ENCODE measurements around the gene ARHGAP15.

Gene ARHGAP15

DNA sequence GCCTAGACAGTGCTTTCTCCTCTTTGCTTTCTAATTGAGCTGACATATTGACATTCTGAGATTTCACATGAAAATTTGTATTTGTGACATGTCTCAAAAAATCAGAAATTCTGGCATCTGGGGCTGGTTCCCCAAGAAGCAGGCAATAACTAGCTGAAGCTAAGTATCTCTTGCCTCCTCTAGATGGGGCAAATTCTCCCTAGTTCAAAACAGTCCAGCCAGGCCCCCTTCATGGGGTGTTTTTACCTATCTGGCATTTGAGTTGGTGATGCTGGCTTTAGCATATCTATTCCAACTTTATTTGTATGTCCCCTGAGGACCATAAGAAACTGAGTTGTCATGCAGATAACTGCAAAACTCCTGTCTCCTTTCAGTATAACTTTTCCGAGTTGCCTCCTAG, 39.9 kb downstream of the ARHGAP15 start:
- no peak for DNase-seq (ENCODE audit: low read depth in 3 of 3)

DNA sequence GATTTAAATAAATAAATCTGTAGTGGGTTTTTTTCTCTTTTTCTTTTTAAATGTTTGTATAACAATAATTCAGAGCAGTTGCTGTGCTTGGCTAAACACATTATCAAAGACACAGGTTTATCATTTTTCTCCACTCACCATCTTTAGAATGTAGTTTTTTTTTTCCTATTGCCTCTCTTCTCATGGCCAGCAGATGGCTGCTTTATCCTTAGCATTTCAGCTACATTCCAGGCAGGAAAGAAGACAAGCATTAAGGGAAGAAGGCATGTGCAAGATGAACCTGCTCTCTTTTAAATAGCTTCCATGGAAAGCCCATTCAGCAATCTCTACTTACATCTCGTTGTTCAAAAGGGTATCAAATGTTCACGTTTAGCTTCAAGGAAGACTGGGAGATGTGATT, 42.6 kb downstream of the ARHGAP15 start:
- DNase-seq (ENCODE audit: low read depth in 3 of 3): no peak

DNA sequence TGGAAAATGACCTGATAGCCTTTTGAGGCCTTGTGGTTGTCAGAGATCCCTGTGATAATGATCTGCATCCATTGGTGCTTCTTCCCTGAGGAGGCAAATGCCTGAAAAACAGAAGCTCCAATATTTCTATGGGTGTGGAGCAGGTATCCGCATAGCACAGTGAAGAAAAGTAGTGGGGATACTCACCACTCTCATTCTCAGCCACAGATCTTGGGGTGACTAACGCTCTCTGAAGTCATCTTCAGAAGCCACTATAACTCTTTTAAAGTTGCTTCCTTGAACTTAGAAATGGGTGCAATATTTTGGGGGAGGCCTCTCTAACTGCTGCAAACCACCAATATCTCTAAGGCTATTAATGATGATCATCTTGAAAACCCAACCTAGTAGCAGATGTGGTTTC, 46.2 kb downstream of the ARHGAP15 start:
- no peak for DNase-seq (ENCODE audit: low read depth in 3 of 3)

DNA sequence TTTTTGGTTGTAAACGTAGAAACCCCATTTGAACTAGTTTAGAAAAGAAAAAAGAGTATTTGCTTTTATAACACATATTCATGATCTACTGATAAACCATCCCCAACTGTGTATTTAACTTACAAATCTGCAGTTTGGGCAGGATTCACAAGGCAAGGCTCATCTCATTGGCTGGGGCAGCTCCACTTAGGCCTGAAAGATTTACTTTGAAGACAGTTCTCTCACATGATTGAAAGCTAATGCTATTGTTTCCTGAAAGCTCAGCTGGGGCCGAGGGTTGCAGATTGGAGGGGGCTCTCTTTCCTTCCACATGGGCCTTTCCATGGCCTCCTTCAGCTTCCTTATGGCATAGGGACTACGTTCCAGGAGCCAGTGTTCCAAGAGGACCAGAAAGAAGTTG, 47.4 kb downstream of the ARHGAP15 start:
- DNase-seq (ENCODE audit: low read depth in 3 of 3): no peak

DNA sequence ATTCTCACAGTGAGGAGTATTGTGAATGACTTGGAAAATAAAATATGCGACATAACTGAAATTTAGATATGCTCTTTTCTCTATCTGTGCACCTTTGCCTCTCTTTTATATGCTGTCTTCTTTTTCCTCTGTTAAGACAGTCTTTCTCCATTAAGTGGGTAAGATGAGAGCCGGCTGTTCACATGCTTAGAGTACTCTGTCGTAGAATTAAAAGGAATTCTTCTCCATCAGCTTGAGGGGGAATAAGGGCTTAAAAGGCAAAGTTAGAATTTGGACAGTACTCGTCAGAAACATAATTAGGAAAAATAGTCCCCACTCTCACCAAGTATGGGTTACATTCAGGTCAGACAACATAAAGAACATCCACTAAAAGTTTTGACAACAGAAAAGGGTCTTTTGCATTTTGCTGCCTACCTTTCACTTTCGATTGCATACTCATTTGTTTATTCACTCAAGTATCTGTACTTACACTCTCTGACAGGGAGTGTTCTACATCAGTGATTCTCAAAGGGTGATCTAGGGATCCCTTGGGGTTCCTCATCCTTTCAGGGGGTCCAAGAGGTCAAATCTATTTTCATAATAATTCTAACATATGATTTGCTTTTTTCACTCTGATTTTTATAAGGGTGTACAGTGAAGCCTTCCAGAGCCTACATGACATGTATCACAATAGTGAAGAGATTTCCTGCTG, 48.0 kb downstream of the ARHGAP15 start:
- DNase-seq (ENCODE audit: low read depth in 3 of 3): no peak

DNA sequence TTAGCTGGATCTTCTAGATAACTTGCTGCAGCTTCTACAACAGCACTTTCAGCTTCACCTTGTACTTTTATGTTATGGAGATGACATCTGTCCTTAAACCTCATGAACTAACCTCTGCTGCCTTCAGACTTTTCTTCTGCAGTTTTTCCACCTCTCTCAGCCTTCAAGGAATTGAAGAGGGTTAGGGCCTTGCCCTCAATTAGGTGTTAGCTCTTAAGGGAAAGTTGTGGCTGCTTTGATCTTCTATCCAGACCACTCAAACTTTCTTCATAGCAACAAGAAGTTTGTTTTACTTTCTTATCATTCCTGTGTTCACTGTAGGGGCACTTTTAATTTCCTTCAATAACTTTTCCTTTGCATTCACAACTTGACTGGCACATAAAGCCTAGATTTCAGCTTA, 52.3 kb downstream of the ARHGAP15 start:
- no peak for DNase-seq (ENCODE audit: low read depth in 3 of 3)

DNA sequence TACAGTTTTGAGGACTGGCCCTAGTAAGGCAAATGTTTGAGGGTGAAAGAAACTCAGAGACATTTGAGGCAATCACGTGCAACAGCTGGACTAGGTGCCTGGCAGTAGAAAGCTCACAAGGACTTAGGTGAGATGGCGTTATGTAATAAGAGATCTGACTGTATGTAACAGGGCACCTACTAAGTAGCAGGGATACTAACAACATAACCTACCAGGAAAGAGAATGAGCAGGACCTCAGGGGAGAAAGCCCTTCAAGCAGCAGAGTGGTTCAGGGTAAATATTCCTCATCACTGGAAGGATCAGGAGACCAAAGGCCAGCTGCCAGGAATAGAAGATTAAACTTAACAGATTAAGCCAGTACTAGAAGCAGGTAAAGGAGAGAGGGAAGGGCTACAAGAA, 53.4 kb downstream of the ARHGAP15 start:
- DNase-seq (ENCODE audit: low read depth in 3 of 3): no peak

DNA sequence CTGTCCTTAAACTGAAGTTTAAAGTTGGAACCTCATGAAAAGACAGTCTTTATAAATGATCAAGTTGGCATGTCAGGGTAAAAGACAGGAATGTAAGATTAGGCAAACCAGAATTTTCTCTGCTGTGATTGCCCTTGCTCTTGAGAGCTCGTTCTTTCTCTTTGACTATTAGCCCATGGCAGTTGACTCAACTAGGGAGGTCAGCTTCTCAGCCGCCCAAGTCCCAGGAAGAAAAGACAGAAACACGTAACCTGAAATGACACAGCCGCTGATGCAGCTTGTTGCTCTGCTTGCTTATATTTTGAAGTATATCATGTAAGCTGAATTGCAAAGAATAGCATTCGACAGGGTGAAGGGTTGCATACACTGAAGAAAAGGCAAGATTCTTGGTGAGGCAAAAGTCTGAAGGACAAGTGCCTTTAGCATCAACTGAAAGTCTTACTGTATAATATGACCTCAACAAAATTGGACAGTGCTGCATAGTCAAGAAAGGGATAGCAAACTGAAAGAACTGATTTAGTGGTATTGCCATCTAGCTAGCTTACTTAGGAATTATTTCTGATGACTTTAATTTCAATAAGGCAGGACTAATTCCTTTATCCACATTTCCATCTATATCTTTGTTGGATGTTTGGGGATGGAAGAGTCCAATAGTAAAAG, 54.7 kb downstream of the ARHGAP15 start:
- no peak for DNase-seq (ENCODE audit: low read depth in 3 of 3)

DNA sequence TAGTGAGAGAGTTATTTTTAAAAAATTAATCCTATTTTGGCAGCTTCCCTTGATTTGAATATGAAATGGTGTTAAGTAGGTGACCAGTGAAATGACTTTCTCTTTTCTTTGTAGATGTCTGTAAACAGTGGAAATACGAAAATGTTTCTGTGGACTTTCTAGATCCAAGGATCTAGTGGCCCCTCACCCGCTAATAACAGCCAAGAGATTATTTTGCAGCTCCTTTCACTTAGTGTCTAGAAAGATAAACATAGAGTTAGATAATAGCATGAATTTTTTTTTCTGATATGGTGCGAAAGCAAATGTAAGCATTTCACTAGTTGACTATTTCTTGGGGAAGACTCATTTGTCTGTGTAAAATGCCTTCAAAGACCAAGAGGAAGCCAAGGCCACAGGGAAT, 57.7 kb downstream of the ARHGAP15 start:
- no peak for DNase-seq (ENCODE audit: low read depth in 3 of 3)

DNA sequence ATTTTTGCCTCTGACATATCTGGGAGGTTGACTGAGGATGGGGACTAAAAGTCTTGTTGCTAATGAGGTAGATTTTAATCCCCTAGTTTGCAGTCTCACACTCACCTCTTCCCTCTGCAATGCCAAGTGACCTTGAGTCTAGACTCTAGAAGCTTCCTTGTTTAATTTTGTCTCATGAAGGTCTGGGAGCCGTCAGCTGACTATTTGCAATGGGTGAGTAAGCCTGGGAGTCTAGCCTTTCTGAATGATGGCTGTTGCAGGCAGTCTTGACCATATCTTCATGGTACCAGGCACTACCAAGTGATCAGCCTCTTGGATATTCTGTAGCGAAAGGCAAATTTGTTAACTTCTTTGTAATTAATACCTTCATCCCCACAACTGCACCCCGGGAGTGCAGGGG, 61.2 kb downstream of the ARHGAP15 start:
- DNase-seq (ENCODE audit: low read depth in 3 of 3): no peak

DNA sequence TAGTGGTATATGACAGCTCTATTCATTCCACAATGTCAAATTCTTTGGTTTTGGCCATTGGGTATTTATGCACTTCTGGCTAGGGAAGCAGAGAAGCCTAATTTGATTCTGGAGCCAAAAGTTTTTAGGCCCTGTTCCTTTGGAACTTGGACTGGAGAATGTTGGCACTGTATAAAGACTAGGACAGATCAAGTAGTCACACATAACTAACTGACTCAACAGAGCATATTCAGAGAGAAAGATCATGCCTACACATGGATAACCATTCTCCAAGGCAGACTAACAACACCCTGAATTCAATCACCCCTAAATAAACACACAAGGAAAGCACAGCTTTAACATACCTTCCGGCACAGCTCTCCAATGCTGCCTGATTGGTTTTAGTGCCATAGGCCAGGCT, 62.9 kb downstream of the ARHGAP15 start:
- no peak for DNase-seq (ENCODE audit: low read depth in 3 of 3)

DNA sequence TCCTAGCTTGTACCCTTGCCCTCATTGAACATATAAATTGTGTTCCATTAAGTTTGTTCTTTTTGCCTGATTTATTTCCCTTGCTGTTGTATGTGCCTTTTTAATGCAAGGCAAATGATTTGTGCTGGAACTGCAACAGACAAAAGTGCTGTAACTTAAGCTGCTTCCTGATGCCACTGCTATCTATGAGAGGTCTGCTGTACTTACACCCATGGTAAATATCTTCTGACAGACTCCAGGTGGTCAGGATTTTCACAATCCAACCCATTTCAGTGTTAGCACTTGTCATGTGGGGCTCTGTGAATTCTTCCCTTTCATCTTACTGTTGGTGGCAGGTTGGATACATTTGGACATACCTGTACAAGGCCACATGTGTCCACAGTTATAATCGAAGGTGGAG, 63.5 kb downstream of the ARHGAP15 start:
- no peak for DNase-seq (ENCODE audit: low read depth in 3 of 3)

DNA sequence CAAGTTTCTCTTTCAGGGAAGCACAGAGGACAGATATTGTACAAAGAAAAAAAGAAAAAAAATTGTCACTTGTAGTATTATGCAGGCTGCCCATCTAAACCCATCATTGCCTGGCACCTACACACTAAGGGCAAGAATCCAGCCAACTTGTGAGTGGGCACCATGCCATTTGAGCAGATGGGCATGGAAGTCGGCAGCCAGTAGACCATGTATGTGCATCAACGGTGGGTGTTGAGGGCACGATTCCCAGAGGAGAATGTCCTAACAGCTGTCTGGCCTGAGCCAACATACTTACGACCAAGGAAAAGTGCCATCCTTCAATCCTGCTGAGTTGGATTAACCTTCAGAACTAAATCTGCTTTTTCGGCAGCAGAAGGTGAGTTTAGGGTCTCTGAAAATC, 63.9 kb downstream of the ARHGAP15 start:
- DNase-seq (ENCODE audit: low read depth in 3 of 3): no peak

DNA sequence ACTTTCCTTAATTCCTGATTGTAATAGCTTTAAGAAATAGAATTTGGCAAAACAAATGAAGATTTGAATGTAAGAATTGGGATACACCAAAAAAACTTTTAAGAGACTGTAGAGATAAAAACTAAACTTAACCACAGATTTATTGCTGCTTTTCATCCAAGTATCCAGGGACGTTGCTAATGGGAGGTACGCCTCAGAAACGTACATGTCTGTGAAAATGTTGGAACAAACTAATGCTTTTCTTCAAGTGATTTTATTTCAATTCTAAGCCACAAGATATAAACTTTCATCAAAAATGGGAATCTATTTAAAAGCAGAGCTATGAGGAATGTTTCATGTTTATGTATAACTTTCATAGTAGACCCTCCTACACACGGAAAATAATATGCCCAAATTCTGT, 66.3 kb downstream of the ARHGAP15 start:
- DNase-seq (ENCODE audit: low read depth in 3 of 3): no peak

DNA sequence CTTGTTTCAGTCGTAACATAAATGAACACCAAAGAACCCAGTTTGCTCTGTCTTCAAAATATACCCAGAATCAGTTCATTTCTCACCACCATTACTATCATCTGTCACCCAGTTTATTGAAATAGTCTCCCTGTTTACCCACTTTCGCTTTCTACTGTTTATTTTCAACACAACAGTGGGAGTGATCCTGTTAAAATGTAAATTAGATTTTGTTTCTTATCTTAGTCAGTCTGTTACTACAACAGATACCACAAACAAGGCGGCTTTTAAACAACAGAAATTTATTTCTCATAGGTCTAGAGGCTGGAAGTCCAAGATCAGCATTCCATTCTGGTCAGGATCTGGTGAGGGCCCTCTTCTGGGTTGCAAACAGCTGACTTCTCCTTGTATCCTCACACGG, 74.8 kb downstream of the ARHGAP15 start:
- no peak for DNase-seq (ENCODE audit: low read depth in 3 of 3)

DNA sequence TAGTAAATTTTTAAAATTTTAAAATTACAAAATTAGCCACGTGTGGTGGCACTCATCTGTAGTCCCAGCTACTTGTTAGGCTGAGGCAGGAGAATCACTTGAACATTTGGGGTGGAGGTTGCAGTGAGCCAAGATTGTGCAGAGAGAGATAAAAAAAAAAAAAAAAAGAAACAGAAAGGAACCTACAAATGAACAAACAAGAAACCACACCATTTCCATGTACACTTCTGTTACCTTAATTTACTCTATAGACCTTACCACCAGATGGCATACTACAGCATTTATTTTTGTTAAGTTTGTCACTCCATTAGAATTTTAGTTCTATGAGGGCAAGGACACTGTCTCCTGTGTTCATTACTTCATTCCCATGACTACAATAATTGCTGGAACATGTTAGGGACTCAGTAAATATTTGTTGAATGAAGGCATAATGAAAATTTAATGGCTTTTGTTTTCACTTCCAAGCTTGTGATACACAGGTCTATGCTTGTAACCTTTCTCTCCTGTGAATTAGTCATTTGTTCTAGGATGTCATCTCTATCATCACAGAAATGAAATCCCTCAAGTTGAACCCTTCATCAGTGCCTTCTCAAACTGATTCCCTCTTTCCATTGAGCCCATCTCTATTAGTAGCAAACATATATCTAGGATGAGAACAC, 76.0 kb downstream of the ARHGAP15 start:
- DNase-seq (ENCODE audit: low read depth in 3 of 3): no peak

DNA sequence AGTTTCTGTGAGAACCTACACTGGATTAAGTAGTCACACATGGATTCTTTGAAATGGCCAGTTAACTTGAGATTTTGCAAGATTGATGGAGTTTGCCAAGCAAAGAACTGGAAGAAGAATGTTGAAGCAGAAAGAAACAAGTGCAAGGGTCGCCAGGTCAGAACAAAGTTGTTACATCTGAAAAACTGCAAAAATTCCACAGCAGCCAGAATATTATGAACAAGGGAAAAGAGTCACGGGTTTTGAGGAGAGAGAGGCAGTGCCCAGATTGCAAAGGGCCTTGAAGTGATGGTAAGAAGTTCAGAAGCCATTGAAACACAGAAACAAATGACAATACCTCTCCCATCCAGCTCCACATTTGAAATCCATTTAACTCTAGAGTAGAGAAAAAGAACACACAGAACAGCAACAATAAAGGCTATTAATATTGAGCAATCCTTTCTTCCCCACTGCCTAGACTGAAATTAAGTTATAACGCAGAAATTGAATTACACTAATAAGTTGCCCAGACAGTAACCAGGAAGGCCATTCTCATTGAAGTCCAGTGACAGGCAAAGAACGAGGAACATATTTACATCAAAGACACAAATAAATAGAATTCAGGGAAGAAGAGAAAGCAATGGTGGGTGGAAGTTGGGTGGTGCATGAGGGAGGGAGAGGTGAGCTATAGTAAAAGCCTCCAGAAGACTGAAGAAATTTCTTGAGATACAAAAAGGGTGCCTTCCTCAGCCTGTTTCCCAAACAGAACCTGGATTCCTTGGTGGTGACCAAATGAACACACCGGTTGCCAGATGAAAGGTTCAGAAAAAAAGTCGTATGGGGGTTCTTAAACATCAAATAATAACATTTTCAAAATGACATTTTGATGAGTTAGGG, 80.6 kb downstream of the ARHGAP15 start:
- no peak for DNase-seq (ENCODE audit: low read depth in 3 of 3)

DNA sequence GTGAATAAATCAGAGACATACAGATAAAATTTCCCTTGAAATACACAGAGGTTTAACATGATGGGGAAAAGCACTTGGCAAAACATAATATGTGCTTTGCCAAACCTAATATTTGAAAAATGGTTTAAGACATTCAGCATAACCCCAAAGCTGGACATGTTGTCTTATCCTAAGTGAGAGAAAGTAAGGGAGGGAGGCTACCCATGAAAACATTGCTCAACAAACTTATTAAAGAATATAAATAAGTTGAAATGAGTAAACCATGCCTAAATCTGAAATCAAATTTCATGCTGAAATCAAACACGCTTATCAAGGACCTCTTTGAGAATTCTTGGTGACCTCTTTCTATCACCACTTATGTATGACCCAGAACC, 81.2 kb downstream of the ARHGAP15 start:
- DNase-seq (ENCODE audit: low read depth in 3 of 3): no peak

DNA sequence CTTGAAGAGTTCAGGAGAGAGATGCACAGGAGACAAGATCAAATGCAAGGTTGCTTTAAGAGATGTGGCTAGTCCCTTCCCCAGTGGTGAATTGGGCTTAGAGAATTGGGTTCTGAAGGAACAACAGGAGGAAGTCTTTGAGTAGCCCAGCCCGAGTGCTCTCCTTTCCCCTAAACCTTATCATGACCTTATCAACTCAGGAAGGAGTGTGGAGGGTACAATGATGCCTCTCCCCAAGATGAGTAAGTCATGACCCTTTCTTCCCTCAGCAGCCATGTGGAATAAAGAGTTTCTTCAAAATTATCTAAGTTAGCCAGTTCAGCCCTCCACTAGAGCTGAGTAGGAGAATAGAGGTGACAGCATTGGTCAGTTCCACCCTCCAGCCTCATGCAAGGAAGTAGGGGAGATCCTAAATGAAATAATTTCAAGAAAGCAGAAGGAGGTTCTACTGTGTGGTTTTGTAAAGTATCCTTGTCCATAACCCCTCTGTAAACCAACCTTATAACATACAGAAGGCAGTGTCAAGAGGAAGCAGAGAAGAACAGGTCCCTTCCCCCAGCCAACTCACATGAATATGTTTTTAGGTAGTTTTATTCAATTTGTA, 88.4 kb downstream of the ARHGAP15 start:
- DNase-seq (ENCODE audit: low read depth in 3 of 3): no peak

DNA sequence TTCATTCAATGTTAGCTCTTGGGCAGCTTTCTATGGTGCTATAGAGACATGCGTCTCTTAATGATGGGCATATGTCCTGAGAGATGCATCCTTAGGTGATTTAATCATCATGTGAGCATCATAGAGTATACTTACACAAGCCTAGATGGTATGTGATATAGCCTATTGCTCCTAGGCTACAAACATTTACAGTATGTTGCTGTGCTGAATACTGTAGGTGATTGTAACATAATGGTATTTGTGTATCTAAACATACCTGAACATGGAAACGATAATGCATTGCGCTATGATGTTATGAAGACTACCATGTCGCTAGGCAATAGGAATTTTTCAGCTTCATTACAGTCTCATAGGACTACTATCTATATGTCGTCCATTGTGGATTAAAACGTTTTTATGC, 89.4 kb downstream of the ARHGAP15 start:
- no peak for DNase-seq (ENCODE audit: low read depth in 3 of 3)

DNA sequence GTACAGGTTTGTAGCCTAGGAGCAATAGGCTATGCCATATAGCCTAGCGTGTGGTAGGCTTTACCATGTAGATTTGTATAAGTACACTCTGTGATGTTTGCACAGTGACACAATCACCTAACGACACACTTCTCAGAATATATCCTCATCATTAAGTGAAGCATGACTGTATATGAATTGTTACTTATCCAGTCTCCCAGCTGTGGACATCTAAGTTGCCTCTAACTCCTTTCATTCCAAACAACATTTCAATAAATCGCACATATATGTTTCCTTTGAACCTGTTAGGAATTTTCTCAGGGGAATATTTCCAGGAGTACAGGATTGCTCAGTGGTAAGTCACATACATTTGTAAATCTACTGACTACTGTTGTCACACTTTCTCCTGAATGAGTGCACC, 90.0 kb downstream of the ARHGAP15 start:
- no peak for DNase-seq (ENCODE audit: low read depth in 3 of 3)

DNA sequence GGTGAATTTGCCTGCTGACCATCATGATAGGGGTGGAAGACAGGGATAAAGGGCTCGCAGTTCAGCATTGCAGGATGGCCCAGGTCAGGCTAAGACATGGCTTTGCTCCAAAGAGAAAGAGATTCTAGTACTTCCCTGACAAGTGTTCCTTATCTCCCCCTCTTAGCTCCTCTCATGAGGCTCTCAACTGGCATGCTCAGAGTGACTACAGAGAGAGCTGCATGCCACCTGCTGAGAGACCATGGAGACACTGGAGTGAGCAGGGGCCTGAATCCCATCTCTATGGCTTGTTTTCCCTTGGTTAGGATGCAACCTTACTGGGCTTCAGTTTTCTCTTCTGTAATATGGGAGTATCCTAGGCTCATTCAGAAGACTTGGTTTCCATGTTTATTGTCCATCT, 94.3 kb downstream of the ARHGAP15 start:
- no peak for DNase-seq (ENCODE audit: low read depth in 3 of 3)
